Activated B cell treated with CpG ODN at 0.5 μM for 24 hours (primary cell): Measurements from ENCODE around the gene SKP2. TPM values are rescaled to one million over a fixed set of nuclear protein-coding genes. Genes with fewer than 3 reads are reported as not detected.
"Not testable (repeated sequence)": the region's sequence is repeated elsewhere in the genome, so short reads cannot be mapped to it uniquely, and the experiment has no call there.

Experiments used
- ATAC-seq: fragments of 200-7000 bp; cut with Tn5 transposase; one replicate; pipeline ENCODE4 v1.10.0; 2021; ENCODE audit warnings: low read depth, mild to moderate bottlenecking, moderate library complexity
- CTCF ChIA-PET: fragments of 350-600 bp; sonication (Branson Sonifier 250); formaldehyde crosslinking; loops from one replicate; lab custom pipeline; 2021; ENCODE audit warnings: antibody characterized with exemption; lab: Charles Lee
- POLR2A ChIA-PET: fragments of 350-600 bp; sonication (Branson Sonifier 250); formaldehyde crosslinking; loops from one replicate; lab custom pipeline; 2021; ENCODE audit warnings: antibody characterized with exemption; lab: Charles Lee
- DNase-seq: peaks from one replicate; pipeline ENCODE4 v3.0.0; 2022
- H3K27ac Mint-ChIP-seq: one replicate; pipeline ENCODE4 v1.8.0; 2020; ENCODE audit warnings: mixed read lengths
- H3K27me3 Mint-ChIP-seq: one replicate; pipeline ENCODE4 v1.8.0; 2021; ENCODE audit warnings: mixed read lengths
- H3K36me3 Mint-ChIP-seq: one replicate; pipeline ENCODE4 v1.8.0; 2021; ENCODE audit warnings: low read depth, mixed read lengths
- H3K4me1 Mint-ChIP-seq: one replicate; pipeline ENCODE4 v1.8.0; 2021; ENCODE audit warnings: mixed read lengths
- H3K4me3 Mint-ChIP-seq: one replicate; pipeline ENCODE4 v1.8.0; 2020; ENCODE audit warnings: mild to moderate bottlenecking, mixed read lengths
- H3K9me3 Mint-ChIP-seq: one replicate; pipeline ENCODE4 v1.8.0; 2020; ENCODE audit warnings: mixed read lengths
- intact Hi-C: fragments of 100-400 bp; cut with micrococcal nuclease; formaldehyde crosslinking; loops from one replicate; pipeline ENCODE4 v1.15.1; 2024
- total RNA-seq: library from RNA; stranded (reverse); gene quantifications from 2 replicates; pipeline ENCODE4 v1.2.3, GENCODE V29; 2022
- TF ChIP-seq, protein P1 (sequence below): fragments of 200-600 bp; IDR thresholded peaks from one replicate; pipeline ENCODE4 v1.8.0; 2022; ENCODE audit warnings: antibody characterized with exemption, mild to moderate bottlenecking

SKP2 gene
- total RNA-seq, 1 donor from 2014 or later: 18.5 TPM

GRCh38 chr5:36193746-36194145 lies 41.8 kb downstream of the SKP2 start:
- TF ChIP-seq, protein P1, sequence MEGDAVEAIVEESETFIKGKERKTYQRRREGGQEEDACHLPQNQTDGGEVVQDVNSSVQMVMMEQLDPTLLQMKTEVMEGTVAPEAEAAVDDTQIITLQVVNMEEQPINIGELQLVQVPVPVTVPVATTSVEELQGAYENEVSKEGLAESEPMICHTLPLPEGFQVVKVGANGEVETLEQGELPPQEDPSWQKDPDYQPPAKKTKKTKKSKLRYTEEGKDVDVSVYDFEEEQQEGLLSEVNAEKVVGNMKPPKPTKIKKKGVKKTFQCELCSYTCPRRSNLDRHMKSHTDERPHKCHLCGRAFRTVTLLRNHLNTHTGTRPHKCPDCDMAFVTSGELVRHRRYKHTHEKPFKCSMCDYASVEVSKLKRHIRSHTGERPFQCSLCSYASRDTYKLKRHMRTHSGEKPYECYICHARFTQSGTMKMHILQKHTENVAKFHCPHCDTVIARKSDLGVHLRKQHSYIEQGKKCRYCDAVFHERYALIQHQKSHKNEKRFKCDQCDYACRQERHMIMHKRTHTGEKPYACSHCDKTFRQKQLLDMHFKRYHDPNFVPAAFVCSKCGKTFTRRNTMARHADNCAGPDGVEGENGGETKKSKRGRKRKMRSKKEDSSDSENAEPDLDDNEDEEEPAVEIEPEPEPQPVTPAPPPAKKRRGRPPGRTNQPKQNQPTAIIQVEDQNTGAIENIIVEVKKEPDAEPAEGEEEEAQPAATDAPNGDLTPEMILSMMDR: no peak
- DNase-seq (no peak), ATAC-seq (no peak)
- Mint-ChIP-seq H3K27ac (no peak overlapping the region), H3K4me1 (no peaks in the 10 kb centered on the region), H3K9me3 (peaks cover 2% of the 10 kb centered on the region), H3K27me3 (no peaks in the 10 kb centered on the region), H3K36me3 (peaks cover 79% of the 10 kb centered on the region), H3K4me3 (no peak overlapping the region)
- POLR2A ChIA-PET: no interaction called here
- intact Hi-C loops: no loop called here
- CTCF ChIA-PET: no interaction called here

GRCh38 chr5:36198281-36198680 lies 46.4 kb downstream of the SKP2 start:
- no peaks in the 10 kb centered on the region for H3K27me3 Mint-ChIP-seq
- no peaks in the 10 kb centered on the region for H3K4me1 Mint-ChIP-seq
- DNase-seq (no peak), ATAC-seq (no peak)
- H3K4me3 Mint-ChIP-seq: no peak overlapping the region
- intact Hi-C loops: no loop called here
- H3K27ac Mint-ChIP-seq: no peak overlapping the region
- ChIA-PET CTCF (no interaction called here), POLR2A (no interaction called here)
- H3K9me3 Mint-ChIP-seq: no peaks in the 10 kb centered on the region
- H3K36me3 Mint-ChIP-seq: peaks cover 68% of the 10 kb centered on the region
- TF ChIP-seq, protein P1: no peak

- POLR2A ChIA-PET, H3K9me3 Mint-ChIP-seq, CTCF ChIA-PET, H3K4me3 Mint-ChIP-seq, DNase-seq, H3K27ac Mint-ChIP-seq, H3K4me1 Mint-ChIP-seq, H3K27me3 Mint-ChIP-seq, ATAC-seq, intact Hi-C loops: not testable (repeated sequence)
- H3K36me3 Mint-ChIP-seq: peaks cover 70% of the 10 kb centered on the region
These were observed 46.9 kb downstream of the SKP2 start for GRCh38 chr5:36198783-36199182.

- ATAC-seq: no peak
- Mint-ChIP-seq H3K4me1 (no peaks in the 10 kb centered on the region), H3K36me3 (peaks cover 69% of the 10 kb centered on the region), H3K27me3 (no peaks in the 10 kb centered on the region), H3K27ac (no peak overlapping the region), H3K4me3 (no peak overlapping the region), H3K9me3 (no peaks in the 10 kb centered on the region)
- ChIA-PET CTCF (no interaction called here), POLR2A (no interaction called here)
- intact Hi-C loops: no loop called here
- DNase-seq: no peak
- TF ChIP-seq, protein P1: no peak
These were observed 47.7 kb downstream of the SKP2 start for GRCh38 chr5:36199620-36200019.

DNA sequence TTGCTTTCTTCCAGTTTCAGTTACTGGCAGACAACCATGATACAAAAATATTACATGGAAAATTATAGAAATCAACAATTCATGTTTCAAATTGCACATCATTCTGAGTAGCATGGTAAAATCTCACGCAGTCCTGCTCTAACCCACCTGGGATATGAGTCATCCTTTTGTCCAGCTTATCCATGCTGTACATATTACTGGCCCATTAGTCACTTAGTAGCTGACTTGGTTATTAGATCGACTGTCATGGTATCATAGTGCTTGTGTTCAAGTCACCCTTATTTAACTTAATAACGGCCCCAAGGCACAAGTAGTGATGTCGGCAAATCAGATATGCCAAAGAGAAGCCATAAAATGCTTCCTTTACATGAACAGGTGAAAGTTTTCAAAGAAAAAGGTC lies 48.6 kb downstream of the SKP2 start:
- peaks cover 68% of the 10 kb centered on the region for H3K36me3 Mint-ChIP-seq
- intact Hi-C loops: no loop called here
- no peak overlapping the region for H3K4me3 Mint-ChIP-seq
- H3K4me1 Mint-ChIP-seq: no peaks in the 10 kb centered on the region
- H3K27ac Mint-ChIP-seq: no peak overlapping the region
- DNase-seq (no peak), ATAC-seq (no peak)
- TF ChIP-seq, protein P1: no peak
- H3K9me3 Mint-ChIP-seq: no peaks in the 10 kb centered on the region
- ChIA-PET POLR2A (no interaction called here), CTCF (no interaction called here)
- H3K27me3 Mint-ChIP-seq: no peaks in the 10 kb centered on the region

GRCh38 chr5:36202521-36202961 lies 50.6 kb downstream of the SKP2 start:
- ChIA-PET CTCF (no interaction called here), POLR2A (no interaction called here)
- intact Hi-C loops: no loop called here
- Mint-ChIP-seq H3K4me3 (no peak overlapping the region), H3K27ac (no peak overlapping the region), H3K9me3 (no peaks in the 10 kb centered on the region), H3K27me3 (no peaks in the 10 kb centered on the region), H3K36me3 (peaks cover 66% of the 10 kb centered on the region), H3K4me1 (no peaks in the 10 kb centered on the region)
- TF ChIP-seq, protein P1: no peak
- DNase-seq: no peak
- no peak for ATAC-seq
